ENCODE data around the gene MESP2. TPM values are rescaled to one million over a fixed set of nuclear protein-coding genes. Genes with fewer than 3 reads are reported as not detected.

Gene MESP2
- total and polyA plus RNA-seq, 9 of the 15 experiments (the other 6 are each of a cell fraction or from before 2014, with no cell fraction given): 0.08 to 0.82 (median 0.37) TPM

DNA sequence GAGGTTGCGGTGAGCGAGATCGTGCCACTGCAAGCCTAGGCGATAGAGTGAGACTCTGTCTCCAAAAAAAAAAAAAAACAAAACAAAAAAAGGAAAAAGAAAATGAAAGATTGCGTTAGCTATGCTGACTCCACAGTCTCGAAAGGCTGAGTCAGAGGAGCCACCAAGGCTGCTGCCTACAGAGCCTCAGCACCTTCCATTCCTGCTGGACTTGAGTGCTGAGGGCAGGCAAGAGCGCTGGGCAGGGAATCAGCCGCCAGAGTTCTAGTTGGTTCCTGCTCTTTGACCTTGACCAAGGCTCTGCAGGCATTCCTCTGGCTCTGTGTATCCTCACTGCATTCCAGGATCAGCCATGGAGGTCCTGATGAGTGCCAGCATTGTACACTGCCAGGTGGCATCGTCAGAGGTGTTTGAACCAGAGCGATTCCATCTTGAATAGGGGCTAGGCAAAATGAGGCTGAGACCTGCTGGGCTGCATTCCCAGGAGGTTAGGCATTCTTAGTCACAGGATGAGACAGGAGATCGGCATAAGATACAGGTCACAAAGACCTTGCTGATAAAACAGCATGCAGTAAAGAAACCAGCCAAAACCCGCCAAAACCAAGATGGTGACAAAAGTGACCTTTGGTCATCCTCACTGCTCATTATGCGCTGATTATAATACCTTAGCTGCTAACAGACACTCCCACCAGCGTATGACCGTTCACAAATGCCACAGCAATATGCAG lies 5.9 kb downstream of the MESP2 start (continued):
- TF ChIP-seq ZBTB11 (CRISPR knock-in tag; IDR thresholded peaks at IDR 0.05) (peak in 2 of 3 experiments; percentile 39 to 93; a peak in 3 of 6 replicates), SIN3A (IDR thresholded peaks at IDR 0.05; ENCODE audit: borderline replicate concordance in 2 of 2, control insufficient read depth in 1 of 2, low read depth in 2 of 2, low read length in 2 of 2) (no peak), CBX3 (IDR thresholded peaks at IDR 0.05; ENCODE audit: borderline replicate concordance in 1 of 2, low read length in 2 of 2) (no peak), TAF15 (IDR thresholded peaks at IDR 0.05; ENCODE audit: low read depth, low read length) (no peak), SP2 (IDR thresholded peaks at IDR 0.05; ENCODE audit: extremely low read depth, low read depth, low read length, poor library complexity, severe bottlenecking) (no peak), TRIM28 (IDR thresholded peaks at IDR 0.05) (no peak), TOE1 (IDR thresholded peaks at IDR 0.05; ENCODE audit: borderline replicate concordance) (no peak), TOE1 (CRISPR knock-in tag; IDR thresholded peaks at IDR 0.05; ENCODE audit: borderline replicate concordance, low read depth) (no peak), CTCFL (IDR thresholded peaks at IDR 0.05; ENCODE audit: borderline replicate concordance, insufficient read depth, low read depth, low read length, poor library complexity, severe bottlenecking) (no peak), MITF (IDR thresholded peaks at IDR 0.05) (no peak), NBN (IDR thresholded peaks at IDR 0.05; ENCODE audit: low read depth) (no peak), CBX1 (IDR thresholded peaks at IDR 0.05; ENCODE audit: low read depth) (no peak)
- TF ChIP-seq, protein P1, sequence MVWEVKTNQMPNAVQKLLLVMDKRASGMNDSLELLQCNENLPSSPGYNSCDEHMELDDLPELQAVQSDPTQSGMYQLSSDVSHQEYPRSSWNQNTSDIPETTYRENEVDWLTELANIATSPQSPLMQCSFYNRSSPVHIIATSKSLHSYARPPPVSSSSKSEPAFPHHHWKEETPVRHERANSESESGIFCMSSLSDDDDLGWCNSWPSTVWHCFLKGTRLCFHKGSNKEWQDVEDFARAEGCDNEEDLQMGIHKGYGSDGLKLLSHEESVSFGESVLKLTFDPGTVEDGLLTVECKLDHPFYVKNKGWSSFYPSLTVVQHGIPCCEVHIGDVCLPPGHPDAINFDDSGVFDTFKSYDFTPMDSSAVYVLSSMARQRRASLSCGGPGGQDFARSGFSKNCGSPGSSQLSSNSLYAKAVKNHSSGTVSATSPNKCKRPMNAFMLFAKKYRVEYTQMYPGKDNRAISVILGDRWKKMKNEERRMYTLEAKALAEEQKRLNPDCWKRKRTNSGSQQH (CRISPR knock-in tag; IDR thresholded peaks at IDR 0.05): peak; percentile 94
- TF ChIP-seq, protein P2, sequence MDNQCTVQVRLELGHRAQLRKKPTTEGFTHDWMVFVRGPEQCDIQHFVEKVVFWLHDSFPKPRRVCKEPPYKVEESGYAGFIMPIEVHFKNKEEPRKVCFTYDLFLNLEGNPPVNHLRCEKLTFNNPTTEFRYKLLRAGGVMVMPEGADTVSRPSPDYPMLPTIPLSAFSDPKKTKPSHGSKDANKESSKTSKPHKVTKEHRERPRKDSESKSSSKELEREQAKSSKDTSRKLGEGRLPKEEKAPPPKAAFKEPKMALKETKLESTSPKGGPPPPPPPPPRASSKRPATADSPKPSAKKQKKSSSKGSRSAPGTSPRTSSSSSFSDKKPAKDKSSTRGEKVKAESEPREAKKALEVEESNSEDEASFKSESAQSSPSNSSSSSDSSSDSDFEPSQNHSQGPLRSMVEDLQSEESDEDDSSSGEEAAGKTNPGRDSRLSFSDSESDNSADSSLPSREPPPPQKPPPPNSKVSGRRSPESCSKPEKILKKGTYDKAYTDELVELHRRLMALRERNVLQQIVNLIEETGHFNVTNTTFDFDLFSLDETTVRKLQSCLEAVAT (IDR thresholded peaks at IDR 0.05): peak; percentile 30 to 37; a peak in 1 of 4 replicates
